Measurements from ENCODE around the gene NR1D1. TPM values are rescaled to one million over a fixed set of nuclear protein-coding genes. Genes with fewer than 3 reads are reported as not detected.

The NR1D1 gene
- total and polyA plus RNA-seq, 2 of the 13 experiments (the other 11 are each of a cell fraction or from before 2014, with no cell fraction given): 2.1 to 2.7 TPM

DNA sequence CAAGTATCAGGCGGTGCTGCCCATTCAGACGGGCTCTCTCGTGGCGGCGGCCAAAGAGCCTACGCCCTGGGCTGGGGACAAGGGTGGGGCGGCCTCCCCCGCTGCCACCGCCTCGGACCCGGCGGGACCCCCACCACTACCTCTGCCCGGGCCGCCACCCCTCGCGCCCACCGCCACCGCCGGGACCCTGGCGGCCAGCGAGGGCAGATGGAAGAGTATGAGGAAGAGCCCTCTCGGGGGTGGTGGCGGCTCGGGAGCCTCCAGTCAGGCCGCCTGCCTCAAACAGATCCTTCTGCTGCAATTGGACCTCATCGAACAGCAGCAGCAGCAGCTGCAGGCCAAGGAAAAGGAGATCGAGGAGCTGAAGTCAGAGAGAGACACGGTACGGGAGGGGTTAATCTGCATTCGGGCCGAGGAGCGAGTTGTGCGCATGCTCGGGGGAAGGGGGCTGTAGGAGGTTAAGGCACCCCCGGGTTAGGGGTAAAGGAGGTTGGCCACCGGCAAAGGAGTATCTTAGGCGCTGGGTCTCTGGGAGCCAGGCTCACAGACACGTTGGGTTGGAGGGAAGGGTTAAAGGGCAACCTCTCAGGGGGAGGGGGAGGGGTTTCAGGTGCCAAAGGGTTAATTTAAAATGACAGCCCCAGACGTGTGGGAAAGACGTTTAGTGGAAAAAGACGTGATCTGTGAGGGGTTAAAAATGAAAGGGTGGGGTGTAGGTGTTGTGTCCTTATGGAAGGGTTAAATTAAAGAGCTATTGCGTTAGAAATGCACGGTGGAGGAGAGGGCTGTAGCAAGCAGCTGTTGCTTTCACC lies 22.8 kb upstream of the NR1D1 start (continued):
- TF ChIP-seq AGO2 (optimal IDR thresholded peaks at IDR 0.05; ENCODE audit: low read depth, low read length) (peak; percentile 91), ATM (IDR thresholded peaks at IDR 0.05; ENCODE audit: borderline replicate concordance) (no peak), ZNF547 (CRISPR knock-in tag; IDR thresholded peaks at IDR 0.05) (peak; percentile 11; the same call in 1 of the 2 replicates), XBP1 (CRISPR knock-in tag; IDR thresholded peaks at IDR 0.05) (no peak), NR2F6 (IDR thresholded peaks at IDR 0.05) (peak; percentile 90), NR2F6 (CRISPR knock-in tag; IDR thresholded peaks at IDR 0.05) (peak; percentile 68), TCF7 (IDR thresholded peaks at IDR 0.05; ENCODE audit: low read depth) (no peak), MEF2D (CRISPR knock-in tag; IDR thresholded peaks at IDR 0.05) (peak; percentile 57), KDM3A (CRISPR knock-in tag; IDR thresholded peaks at IDR 0.05; ENCODE audit: low read depth) (no peak), STAT5B (CRISPR knock-in tag; IDR thresholded peaks at IDR 0.05) (no peak), RAD51 (IDR thresholded peaks at IDR 0.05; ENCODE audit: borderline replicate concordance) (no peak), ZNF615 (CRISPR knock-in tag; IDR thresholded peaks at IDR 0.05; ENCODE audit: borderline replicate concordance) (0 out of 2 replicates have a peak, but pooled peaks have one; percentile 50), MXI1 (IDR thresholded peaks at IDR 0.05; ENCODE audit: borderline replicate concordance, low read depth, low read length) (no peak), ZFX (CRISPR knock-in tag; IDR thresholded peaks at IDR 0.05; ENCODE audit: low read depth) (peak; percentile 48), NRL (CRISPR knock-in tag; IDR thresholded peaks at IDR 0.05; ENCODE audit: borderline replicate concordance) (no peak; the same call in 1 of the 2 replicates), ZNF614 (CRISPR knock-in tag; IDR thresholded peaks at IDR 0.05; ENCODE audit: borderline replicate concordance) (no peak), HOXA3 (CRISPR knock-in tag; IDR thresholded peaks at IDR 0.05) (no peak; the same call in 1 of the 2 replicates)
- TF ChIP-seq, protein P1, sequence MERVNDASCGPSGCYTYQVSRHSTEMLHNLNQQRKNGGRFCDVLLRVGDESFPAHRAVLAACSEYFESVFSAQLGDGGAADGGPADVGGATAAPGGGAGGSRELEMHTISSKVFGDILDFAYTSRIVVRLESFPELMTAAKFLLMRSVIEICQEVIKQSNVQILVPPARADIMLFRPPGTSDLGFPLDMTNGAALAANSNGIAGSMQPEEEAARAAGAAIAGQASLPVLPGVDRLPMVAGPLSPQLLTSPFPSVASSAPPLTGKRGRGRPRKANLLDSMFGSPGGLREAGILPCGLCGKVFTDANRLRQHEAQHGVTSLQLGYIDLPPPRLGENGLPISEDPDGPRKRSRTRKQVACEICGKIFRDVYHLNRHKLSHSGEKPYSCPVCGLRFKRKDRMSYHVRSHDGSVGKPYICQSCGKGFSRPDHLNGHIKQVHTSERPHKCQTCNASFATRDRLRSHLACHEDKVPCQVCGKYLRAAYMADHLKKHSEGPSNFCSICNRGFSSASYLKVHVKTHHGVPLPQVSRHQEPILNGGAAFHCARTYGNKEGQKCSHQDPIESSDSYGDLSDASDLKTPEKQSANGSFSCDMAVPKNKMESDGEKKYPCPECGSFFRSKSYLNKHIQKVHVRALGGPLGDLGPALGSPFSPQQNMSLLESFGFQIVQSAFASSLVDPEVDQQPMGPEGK (CRISPR knock-in tag; IDR thresholded peaks at IDR 0.05): peak; percentile 82
- TF ChIP-seq, protein P2, sequence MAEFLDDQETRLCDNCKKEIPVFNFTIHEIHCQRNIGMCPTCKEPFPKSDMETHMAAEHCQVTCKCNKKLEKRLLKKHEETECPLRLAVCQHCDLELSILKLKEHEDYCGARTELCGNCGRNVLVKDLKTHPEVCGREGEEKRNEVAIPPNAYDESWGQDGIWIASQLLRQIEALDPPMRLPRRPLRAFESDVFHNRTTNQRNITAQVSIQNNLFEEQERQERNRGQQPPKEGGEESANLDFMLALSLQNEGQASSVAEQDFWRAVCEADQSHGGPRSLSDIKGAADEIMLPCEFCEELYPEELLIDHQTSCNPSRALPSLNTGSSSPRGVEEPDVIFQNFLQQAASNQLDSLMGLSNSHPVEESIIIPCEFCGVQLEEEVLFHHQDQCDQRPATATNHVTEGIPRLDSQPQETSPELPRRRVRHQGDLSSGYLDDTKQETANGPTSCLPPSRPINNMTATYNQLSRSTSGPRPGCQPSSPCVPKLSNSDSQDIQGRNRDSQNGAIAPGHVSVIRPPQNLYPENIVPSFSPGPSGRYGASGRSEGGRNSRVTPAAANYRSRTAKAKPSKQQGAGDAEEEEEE (CRISPR knock-in tag; IDR thresholded peaks at IDR 0.05; ENCODE audit: borderline replicate concordance): no peak
- TF ChIP-seq, protein P3, sequence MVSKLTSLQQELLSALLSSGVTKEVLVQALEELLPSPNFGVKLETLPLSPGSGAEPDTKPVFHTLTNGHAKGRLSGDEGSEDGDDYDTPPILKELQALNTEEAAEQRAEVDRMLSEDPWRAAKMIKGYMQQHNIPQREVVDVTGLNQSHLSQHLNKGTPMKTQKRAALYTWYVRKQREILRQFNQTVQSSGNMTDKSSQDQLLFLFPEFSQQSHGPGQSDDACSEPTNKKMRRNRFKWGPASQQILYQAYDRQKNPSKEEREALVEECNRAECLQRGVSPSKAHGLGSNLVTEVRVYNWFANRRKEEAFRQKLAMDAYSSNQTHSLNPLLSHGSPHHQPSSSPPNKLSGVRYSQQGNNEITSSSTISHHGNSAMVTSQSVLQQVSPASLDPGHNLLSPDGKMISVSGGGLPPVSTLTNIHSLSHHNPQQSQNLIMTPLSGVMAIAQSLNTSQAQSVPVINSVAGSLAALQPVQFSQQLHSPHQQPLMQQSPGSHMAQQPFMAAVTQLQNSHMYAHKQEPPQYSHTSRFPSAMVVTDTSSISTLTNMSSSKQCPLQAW (CRISPR knock-in tag; IDR thresholded peaks at IDR 0.05): peak; percentile 60; the same call in 1 of the 2 replicates
- TF ChIP-seq, protein P4, sequence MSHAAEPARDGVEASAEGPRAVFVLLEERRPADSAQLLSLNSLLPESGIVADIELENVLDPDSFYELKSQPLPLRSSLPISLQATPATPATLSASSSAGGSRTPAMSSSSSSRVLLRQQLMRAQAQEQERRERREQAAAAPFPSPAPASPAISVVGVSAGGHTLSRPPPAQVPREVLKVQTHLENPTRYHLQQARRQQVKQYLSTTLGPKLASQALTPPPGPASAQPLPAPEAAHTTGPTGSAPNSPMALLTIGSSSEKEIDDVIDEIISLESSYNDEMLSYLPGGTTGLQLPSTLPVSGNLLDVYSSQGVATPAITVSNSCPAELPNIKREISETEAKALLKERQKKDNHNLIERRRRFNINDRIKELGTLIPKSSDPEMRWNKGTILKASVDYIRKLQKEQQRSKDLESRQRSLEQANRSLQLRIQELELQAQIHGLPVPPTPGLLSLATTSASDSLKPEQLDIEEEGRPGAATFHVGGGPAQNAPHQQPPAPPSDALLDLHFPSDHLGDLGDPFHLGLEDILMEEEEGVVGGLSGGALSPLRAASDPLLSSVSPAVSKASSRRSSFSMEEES (CRISPR knock-in tag; IDR thresholded peaks at IDR 0.05): 0 out of 2 replicates have a peak, but pooled peaks have one; percentile 8
- TF ChIP-seq, protein P5, sequence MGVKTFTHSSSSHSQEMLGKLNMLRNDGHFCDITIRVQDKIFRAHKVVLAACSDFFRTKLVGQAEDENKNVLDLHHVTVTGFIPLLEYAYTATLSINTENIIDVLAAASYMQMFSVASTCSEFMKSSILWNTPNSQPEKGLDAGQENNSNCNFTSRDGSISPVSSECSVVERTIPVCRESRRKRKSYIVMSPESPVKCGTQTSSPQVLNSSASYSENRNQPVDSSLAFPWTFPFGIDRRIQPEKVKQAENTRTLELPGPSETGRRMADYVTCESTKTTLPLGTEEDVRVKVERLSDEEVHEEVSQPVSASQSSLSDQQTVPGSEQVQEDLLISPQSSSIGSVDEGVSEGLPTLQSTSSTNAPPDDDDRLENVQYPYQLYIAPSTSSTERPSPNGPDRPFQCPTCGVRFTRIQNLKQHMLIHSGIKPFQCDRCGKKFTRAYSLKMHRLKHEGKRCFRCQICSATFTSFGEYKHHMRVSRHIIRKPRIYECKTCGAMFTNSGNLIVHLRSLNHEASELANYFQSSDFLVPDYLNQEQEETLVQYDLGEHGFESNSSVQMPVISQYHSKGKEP (CRISPR knock-in tag; IDR thresholded peaks at IDR 0.05): no peak
